ENCODE data around the gene SMARCC1. TPM values are rescaled to one million over a fixed set of nuclear protein-coding genes. Genes with fewer than 3 reads are reported as not detected.

The SMARCC1 gene
- total RNA-seq, 1 experiment from 2014 or later = 81.0 TPM

DNA sequence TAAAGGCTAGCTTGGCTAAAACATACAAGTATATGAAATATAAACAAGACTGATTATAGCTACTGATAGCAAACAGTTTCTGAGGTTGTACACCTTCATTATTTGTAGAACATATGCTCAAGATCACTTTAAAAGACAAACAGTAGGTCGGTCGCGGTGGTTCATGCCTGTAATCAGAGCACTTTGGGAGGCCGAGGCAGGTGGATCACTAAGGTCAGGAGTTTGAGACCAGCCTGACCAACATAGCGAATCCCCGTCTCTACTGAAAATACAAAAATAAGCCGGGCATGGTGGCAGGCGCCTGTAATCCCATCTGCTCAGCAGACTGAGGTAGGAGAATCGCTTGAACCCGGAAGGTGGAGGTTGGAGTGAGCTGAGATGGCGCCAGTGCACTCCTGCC is 80.3 kb downstream of the SMARCC1 start:
- Histone ChIP-seq H3K36me3 (replicated peaks; ENCODE audit: control insufficient read depth, insufficient read depth, low read length) (peaks cover 28% of the 10 kb centered on the region), H3K27me3 (ENCODE audit: control insufficient read depth, insufficient read depth, low read length) (no peaks in the 10 kb centered on the region), H3K4me3 (ENCODE audit: insufficient read depth, low read depth, low read length) (no peak overlapping the region)
- DNase-seq = no peak

DNA sequence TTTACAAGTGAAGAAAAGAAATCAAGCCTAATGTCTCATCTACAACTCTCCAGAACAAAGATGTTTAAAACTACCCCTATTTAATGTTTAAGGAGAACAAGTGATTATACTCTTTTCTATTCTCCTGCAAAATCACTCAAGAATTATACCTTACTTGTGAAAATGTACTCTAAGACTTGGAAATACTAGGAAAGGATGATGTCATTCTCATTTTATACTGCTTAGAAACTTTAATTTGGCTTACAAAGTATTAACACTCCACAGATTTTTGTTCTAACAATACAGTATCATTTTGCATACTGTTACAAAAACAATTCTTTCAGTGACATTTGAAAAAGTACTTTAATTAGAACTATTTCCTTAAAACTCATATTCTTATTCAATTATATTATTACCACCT is 89.5 kb downstream of the SMARCC1 start:
- DNase-seq = no peak
- Histone ChIP-seq H3K4me3 (ENCODE audit: insufficient read depth, low read depth, low read length) (no peak overlapping the region), H3K27me3 (ENCODE audit: control insufficient read depth, insufficient read depth, low read length) (no peaks in the 10 kb centered on the region), H3K36me3 (replicated peaks; ENCODE audit: control insufficient read depth, insufficient read depth, low read length) (peaks cover 29% of the 10 kb centered on the region)

DNA sequence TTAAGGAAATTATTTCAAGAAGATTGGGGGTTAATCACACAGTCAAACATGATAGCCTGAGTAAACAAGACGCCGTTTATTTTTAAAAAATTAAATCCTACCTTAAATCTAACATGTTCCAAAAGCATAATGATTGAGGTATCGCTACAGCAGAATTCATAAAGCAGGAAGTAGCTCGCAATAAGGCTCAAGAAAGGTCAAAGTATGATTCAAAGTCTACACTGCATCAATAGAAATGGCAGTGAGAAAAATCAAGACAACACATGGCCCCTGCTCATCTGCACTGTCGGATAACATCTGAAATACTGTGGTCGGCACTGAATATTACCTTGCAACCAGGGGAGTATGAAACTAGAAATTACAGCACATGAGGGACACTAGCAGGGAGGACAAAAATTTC is 93.2 kb downstream of the SMARCC1 start:
- no peaks in the 10 kb centered on the region for H3K27me3 ChIP-seq (ENCODE audit: control insufficient read depth, insufficient read depth, low read length)
- H3K36me3 ChIP-seq (replicated peaks; ENCODE audit: control insufficient read depth, insufficient read depth, low read length) = peaks cover 28% of the 10 kb centered on the region
- DNase-seq = no peak
- H3K4me3 ChIP-seq (ENCODE audit: insufficient read depth, low read depth, low read length) = no peak overlapping the region

DNA sequence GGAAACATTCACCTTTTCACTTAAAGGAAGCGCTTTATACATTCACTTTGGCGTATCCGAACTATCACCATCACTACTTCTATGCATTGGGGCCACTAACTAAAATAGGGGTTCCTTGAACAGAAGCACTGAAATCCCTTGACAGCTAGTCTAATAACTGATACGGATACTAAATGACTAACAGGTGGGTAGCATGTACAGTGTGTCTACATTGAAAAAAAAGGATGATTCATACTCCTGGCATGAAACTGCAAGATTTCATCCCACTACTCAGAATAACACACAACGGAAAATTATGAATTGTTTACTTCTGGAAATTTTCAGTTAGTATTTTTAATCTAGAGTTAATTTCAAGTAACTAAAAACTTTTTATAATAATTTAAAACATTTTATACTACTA is 96.7 kb downstream of the SMARCC1 start:
- H3K27me3 ChIP-seq (ENCODE audit: control insufficient read depth, insufficient read depth, low read length) = no peaks in the 10 kb centered on the region
- peaks cover 17% of the 10 kb centered on the region for H3K36me3 ChIP-seq (replicated peaks; ENCODE audit: control insufficient read depth, insufficient read depth, low read length)
- DNase-seq = no peak
- H3K4me3 ChIP-seq (ENCODE audit: insufficient read depth, low read depth, low read length) = no peak overlapping the region

DNA sequence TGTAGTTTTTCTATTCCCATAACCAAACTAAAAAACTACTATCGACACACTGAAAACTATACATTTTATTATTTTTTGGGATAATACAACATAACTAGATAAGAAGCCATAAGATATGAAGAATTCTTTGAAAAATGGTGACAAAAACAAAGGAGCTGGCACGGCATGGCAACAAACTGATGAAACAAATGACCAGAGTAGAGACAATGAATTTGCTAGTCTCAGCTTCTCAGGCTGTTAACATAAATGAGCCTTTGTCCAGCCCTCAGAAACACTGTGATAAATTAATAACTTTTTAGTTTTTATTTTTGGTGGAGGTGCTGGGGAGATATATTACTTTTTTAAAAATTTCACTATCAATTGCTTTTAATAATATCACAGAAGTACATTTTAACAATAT is 100.7 kb downstream of the SMARCC1 start:
- no peak overlapping the region for H3K4me3 ChIP-seq (ENCODE audit: insufficient read depth, low read depth, low read length)
- H3K36me3 ChIP-seq (replicated peaks; ENCODE audit: control insufficient read depth, insufficient read depth, low read length) = peaks cover 23% of the 10 kb centered on the region
- H3K27me3 ChIP-seq (ENCODE audit: control insufficient read depth, insufficient read depth, low read length) = no peaks in the 10 kb centered on the region
- DNase-seq = no peak

DNA sequence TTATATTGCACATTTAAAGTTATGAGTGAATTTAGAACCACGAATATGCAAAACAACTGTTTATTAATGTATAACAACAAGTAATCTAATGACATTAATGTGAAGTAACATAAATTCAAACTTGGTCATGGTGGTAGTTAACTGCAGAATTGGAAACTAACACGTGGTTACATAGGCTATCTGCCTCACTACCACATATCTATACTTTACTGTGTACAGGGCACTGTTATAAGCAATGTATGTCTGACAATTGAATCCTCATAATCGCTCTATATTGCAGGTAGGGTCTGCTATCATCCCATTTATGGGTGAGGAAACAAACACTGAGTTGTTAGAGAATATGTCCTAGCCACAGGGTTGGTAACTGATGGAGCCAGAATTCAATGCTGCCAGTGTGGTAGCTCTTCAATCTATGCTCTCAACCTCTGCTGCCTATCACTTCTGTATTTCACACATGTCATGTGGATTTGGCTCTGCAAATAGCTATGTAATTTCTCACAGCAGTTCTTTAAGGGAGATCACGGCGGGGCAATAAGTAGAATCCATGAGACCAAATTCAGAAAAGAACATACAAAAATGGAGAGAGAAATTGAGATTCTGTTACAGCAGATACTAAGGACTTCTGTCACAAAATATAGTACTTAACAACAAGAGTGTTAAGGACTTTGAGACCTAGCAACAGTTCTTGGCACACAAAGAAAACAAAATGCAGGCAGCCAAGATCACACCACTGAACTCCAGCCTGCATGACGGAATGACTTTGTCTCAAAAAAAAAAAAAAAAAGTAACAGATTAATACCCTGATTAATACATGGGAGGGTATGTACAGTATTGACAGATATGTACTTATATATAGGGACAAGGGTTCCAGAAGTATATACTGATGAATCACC is 103.0 kb downstream of the SMARCC1 start:
- Histone ChIP-seq H3K27me3 (ENCODE audit: control insufficient read depth, insufficient read depth, low read length) (no peaks in the 10 kb centered on the region), H3K4me3 (ENCODE audit: insufficient read depth, low read depth, low read length) (no peak overlapping the region), H3K36me3 (replicated peaks; ENCODE audit: control insufficient read depth, insufficient read depth, low read length) (peaks cover 31% of the 10 kb centered on the region)
- DNase-seq = no peak

DNA sequence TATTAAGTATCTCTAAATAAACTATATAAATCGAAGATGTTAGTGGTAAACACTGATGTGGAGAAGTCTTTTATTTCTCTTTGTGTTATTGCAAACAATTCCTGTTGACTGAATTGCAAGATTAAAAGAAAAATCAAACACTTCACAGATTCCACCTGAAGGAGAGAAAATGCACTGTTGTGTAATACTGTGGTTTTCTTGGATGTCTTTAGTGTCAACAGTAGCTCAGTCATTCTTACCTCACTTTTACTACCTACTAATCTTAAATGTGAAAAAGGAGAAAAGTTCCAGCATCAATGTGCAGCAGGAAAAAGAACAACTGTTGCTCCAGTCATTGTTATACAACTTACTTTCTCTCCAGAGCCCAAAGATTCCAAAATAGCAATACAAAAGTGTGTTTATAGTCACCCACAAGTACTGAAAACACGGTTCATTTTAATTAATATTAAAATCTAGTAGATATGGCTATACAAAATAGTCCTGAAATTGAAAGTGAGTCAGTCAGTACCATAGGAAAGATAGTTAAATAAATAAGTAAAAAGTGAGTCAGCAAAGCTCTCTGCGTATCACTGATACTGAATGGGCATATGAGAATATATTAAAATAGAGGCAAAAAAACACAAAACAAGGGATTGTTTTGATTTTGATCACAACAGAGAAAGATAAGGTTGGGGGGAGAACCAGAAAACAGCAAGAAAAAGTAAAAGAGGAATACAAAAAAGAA is 112.5 kb downstream of the SMARCC1 start:
- DNase-seq = no peak
- Histone ChIP-seq H3K27me3 (ENCODE audit: control insufficient read depth, insufficient read depth, low read length) (no peaks in the 10 kb centered on the region), H3K36me3 (replicated peaks; ENCODE audit: control insufficient read depth, insufficient read depth, low read length) (peaks cover 15% of the 10 kb centered on the region)

DNA sequence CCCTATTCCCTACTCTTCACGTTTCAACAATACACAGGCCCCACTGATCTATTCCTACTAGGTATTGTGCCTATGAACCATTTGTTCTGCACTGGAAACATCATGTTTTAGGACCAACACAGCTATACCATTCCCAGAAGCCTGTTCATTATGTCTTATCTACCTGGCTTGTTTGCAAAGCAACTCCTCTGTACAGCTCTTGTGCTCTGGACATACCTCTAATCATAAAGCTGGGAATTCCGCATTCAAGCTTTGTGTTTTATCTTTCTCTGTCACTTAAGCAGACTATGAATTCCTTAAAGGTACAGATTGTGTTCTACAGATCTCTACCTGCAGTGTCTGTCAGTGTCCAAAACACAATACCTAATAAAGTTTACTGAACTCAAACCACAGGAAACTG is 115.6 kb downstream of the SMARCC1 start:
- DNase-seq = no peak
- peaks cover 16% of the 10 kb centered on the region for H3K36me3 ChIP-seq (replicated peaks; ENCODE audit: control insufficient read depth, insufficient read depth, low read length)
- no peak overlapping the region for H3K4me3 ChIP-seq (ENCODE audit: insufficient read depth, low read depth, low read length)
- H3K27me3 ChIP-seq (ENCODE audit: control insufficient read depth, insufficient read depth, low read length) = no peaks in the 10 kb centered on the region

More for the DNA sequence above, 112.5 kb downstream of the SMARCC1 start:
- H3K4me3 ChIP-seq (ENCODE audit: insufficient read depth, low read depth, low read length) = no peak overlapping the region

DNA sequence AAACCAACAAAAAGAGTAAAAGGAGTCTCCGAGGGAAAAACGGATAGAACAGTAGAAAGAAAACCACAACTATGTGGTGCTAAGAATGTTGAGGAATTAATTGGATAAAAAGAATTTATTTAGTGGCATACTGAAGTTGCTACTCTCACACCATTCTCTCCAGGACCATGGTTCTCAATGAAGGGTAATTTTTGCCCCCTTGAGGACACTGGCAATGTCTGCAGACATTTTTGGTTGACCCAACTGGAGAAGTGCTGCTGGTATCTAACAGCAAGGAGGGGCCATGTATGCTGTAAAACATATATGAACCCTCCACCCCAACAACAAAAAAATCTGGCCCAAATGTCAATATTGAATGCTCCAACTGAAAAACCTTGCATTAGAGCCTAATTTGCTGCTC is 117.2 kb downstream of the SMARCC1 start:
- H3K4me3 ChIP-seq (ENCODE audit: insufficient read depth, low read depth, low read length) = no peak overlapping the region
- peaks cover 16% of the 10 kb centered on the region for H3K36me3 ChIP-seq (replicated peaks; ENCODE audit: control insufficient read depth, insufficient read depth, low read length)
- no peaks in the 10 kb centered on the region for H3K27me3 ChIP-seq (ENCODE audit: control insufficient read depth, insufficient read depth, low read length)
- DNase-seq = peak; percentile 65

DNA sequence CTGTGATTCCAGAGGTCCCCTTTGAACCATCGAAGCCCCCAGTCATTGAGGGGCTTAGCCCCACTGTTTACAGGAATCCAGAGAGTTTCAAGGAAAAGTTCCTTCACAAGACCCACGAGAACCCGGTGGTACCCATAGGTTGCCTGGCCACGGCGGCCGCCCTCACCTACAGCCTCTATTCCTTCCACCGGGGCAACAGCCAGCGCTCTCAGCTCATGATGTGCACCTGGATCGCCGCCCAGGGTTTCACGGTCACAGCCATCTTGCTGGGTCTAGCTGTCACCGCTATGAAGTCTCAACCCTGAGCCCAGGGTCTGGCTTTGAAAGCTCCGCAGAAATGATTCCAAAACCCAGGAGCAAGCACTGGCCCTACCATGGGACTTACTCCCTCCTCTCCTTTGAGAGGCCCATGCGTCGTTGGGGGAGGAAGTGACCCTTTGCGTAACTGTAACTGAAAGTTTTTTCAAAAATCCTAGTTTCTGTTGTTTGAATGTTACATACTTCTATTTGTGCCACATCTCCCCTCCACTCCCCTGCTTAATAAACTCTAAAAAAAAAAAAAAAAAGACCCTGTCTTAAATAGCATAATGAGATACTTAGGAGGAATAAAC is 118.0 kb downstream of the SMARCC1 start:
- Histone ChIP-seq H3K4me3 (ENCODE audit: insufficient read depth, low read depth, low read length) (no peak overlapping the region), H3K36me3 (replicated peaks; ENCODE audit: control insufficient read depth, insufficient read depth, low read length) (peaks cover 15% of the 10 kb centered on the region), H3K27me3 (ENCODE audit: control insufficient read depth, insufficient read depth, low read length) (no peaks in the 10 kb centered on the region)
- no peak for DNase-seq

DNA sequence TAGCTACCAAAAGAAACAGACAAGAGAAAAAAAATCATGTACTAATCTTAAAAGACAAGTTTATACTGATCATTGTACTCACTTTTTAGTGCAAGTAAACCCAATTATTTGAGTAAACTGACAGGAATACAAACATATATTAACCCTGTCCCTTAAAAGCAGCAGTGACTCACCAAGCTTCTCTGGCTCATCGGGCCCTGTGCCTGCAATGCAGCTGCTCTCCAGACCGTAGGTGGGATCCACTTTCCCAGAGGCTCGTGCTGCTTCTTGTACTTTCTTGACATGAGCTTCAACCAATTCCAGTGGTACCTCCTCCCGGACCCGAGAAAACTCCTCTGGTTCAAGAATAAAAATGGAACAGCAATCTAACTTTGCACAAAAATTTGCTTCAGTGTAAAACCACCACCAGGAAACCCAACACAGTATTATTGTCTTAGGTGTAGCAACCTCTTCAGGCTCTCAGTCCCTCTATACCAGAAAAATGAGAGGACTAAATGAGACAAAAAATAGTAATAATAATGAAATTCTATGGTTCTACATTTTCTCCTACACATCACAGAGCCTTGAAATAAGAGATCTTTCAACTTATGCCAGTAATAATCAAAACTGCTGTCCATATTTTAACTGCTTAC is 120.5 kb downstream of the SMARCC1 start:
- DNase-seq = no peak
- no peaks in the 10 kb centered on the region for H3K27me3 ChIP-seq (ENCODE audit: control insufficient read depth, insufficient read depth, low read length)
- peaks cover 12% of the 10 kb centered on the region for H3K36me3 ChIP-seq (replicated peaks; ENCODE audit: control insufficient read depth, insufficient read depth, low read length)
- no peak overlapping the region for H3K4me3 ChIP-seq (ENCODE audit: insufficient read depth, low read depth, low read length)

DNA sequence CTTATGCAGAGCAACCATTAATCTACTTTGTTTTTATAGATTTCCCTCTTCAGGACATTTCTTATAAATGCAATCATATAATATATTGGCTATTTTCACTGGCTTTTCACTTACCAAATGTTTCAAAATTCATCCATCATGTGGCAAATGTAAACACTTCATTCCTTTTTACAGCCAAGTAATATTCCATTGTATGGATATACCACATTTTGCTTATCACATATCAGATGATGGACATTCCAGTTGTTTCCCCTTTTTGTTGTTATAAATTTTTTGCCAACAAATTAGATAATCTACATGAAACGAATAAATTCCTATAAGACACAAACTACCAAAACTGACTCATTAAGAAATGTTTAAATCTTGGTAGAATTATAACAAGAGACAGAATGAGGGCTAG is 123.2 kb downstream of the SMARCC1 start:
- no peak for DNase-seq
- Histone ChIP-seq H3K36me3 (replicated peaks; ENCODE audit: control insufficient read depth, insufficient read depth, low read length) (peaks cover 10% of the 10 kb centered on the region), H3K4me3 (ENCODE audit: insufficient read depth, low read depth, low read length) (no peak overlapping the region), H3K27me3 (ENCODE audit: control insufficient read depth, insufficient read depth, low read length) (no peaks in the 10 kb centered on the region)

DNA sequence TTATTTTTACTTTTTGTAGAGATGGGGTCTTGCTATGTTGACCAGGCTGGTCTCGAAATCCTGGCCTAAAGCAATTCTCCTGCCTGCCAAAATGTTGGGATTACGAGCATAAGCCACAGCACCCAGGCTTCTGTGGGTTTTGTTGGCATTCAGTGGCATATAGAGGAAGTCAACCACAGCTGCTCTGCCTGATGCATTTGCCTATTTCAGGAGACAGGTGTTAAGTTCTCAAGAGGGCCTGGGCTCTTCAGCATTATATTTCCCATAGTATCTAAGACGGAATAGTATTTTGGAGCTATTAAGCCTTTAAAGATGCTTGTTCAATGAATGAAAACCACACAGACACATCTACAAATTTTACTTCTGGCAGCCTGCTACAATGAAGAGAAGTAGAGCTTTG is 129.6 kb downstream of the SMARCC1 start:
- no peaks in the 10 kb centered on the region for H3K27me3 ChIP-seq (ENCODE audit: control insufficient read depth, insufficient read depth, low read length)
- no peak for DNase-seq
- H3K4me3 ChIP-seq (ENCODE audit: insufficient read depth, low read depth, low read length) = no peak overlapping the region
- H3K36me3 ChIP-seq (replicated peaks; ENCODE audit: control insufficient read depth, insufficient read depth, low read length) = peaks cover 3% of the 10 kb centered on the region

DNA sequence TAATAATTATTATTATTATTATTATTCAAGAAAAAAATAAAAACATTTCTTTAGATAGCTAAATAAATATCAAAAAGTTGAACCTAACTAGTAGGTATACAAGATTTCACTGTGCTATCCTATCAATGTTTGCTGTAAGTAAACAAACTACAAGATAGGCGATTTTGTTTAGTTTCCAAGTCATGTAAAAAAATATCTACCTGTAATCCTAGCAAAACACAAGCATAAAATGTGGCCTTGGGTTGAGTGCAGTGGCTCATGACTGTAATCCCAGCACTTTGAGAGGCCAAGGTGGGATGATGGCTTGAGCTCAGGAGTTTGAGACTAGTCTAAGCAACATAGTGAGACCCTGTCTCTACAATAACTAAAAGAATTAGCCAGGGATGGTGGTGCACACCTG is 131.4 kb downstream of the SMARCC1 start:
- DNase-seq = no peak
- no peak overlapping the region for H3K4me3 ChIP-seq (ENCODE audit: insufficient read depth, low read depth, low read length)
- H3K36me3 ChIP-seq (replicated peaks; ENCODE audit: control insufficient read depth, insufficient read depth, low read length) = peaks cover 3% of the 10 kb centered on the region
- no peaks in the 10 kb centered on the region for H3K27me3 ChIP-seq (ENCODE audit: control insufficient read depth, insufficient read depth, low read length)

All from H7 (cell line).